GM23338 (cell line): ENCODE measurements around the gene IL11. TPM values are rescaled to one million over a fixed set of nuclear protein-coding genes. Genes with fewer than 3 reads are reported as not detected.
A peak's percentile ranks its signal among the peaks of the same experiment; 100 is the strongest.

Experiments used
- ATAC-seq: fragments of 200-7000 bp; cut with Tn5 transposase; 3 replicates; pipeline ENCODE4 v1.9.1; 2020
- DNase-seq: peaks from one replicate; pipeline ENCODE4 v3.0.0-alpha.2; 2015; ENCODE audit warnings: low spot score
- H2AFZ ChIP-seq: fragments of 200-600 bp; sonication (generic); 2 replicates; pipeline ENCODE4 v1.8.0; 2016; ENCODE audit warnings: antibody characterized with exemption, mild to moderate bottlenecking, moderate library complexity
- H3F3A ChIP-seq: fragments of 200-600 bp; sonication (generic); replicated peaks from 2 replicates; pipeline ENCODE4 v1.8.0; 2017; ENCODE audit warnings: antibody characterized with exemption, mixed run types, low read depth
- H3K27ac ChIP-seq: fragments of 200-600 bp; sonication (generic); 2 replicates; pipeline ENCODE4 v1.6.1; 2016; ENCODE audit warnings: low read depth
- H3K27me3 ChIP-seq: fragments of 200-600 bp; sonication (generic); 2 replicates; pipeline ENCODE4 v1.8.0; 2016; ENCODE audit warnings: mild to moderate bottlenecking, mixed run types, moderate library complexity; ENCODE audit not compliant: insufficient read depth
- H3K36me3 ChIP-seq: fragments of 200-600 bp; sonication (generic); 2 replicates; pipeline ENCODE4 v1.8.0; 2016; ENCODE audit warnings: mild to moderate bottlenecking; ENCODE audit not compliant: insufficient read depth
- H3K4me1 ChIP-seq: fragments of 200-600 bp; sonication (generic); 2 replicates; pipeline ENCODE4 v1.8.0; 2016; ENCODE audit warnings: mild to moderate bottlenecking, moderate library complexity; ENCODE audit not compliant: insufficient read depth
- H3K4me2 ChIP-seq: fragments of 200-600 bp; sonication (generic); 2 replicates; pipeline ENCODE4 v1.7.1; 2017; ENCODE audit warnings: mixed run types
- H3K4me3 ChIP-seq: fragments of 200-600 bp; sonication (generic); 2 replicates; pipeline ENCODE4 v1.6.1; 2016; ENCODE audit warnings: mixed run types
- H3K79me2 ChIP-seq: fragments of 200-600 bp; sonication (generic); replicated peaks from 2 replicates; pipeline ENCODE4 v1.8.0; 2017; ENCODE audit warnings: mild to moderate bottlenecking; ENCODE audit not compliant: insufficient read depth
- H3K9me2 ChIP-seq: fragments of 200-600 bp; sonication (generic); 2 replicates; pipeline ENCODE4 v1.8.0; 2017; ENCODE audit not compliant: insufficient read depth
- H4K20me1 ChIP-seq: fragments of 200-600 bp; sonication (generic); replicated peaks from 2 replicates; pipeline ENCODE4 v1.8.0; 2017; ENCODE audit warnings: mild to moderate bottlenecking; ENCODE audit not compliant: insufficient read depth
- H3K27ac Mint-ChIP-seq: 2 replicates; pipeline ENCODE4 v1.8.0; 2020; ENCODE audit warnings: inconsistent platforms, mild to moderate bottlenecking, moderate library complexity, mixed read lengths
- H3K27me3 Mint-ChIP-seq: 3 replicates; pipeline ENCODE4 v1.8.0; 2022; ENCODE audit warnings: low read depth, mild to moderate bottlenecking, moderate library complexity, mixed read lengths, inconsistent platforms; ENCODE audit not compliant: insufficient read depth, poor library complexity
- H3K36me3 Mint-ChIP-seq: 3 replicates; pipeline ENCODE4 v1.8.0; 2021; ENCODE audit warnings: low read depth, mild to moderate bottlenecking, inconsistent platforms, moderate library complexity, mixed read lengths
- H3K4me1 Mint-ChIP-seq: 3 replicates; pipeline ENCODE4 v1.8.0; 2020; ENCODE audit warnings: mild to moderate bottlenecking, inconsistent platforms, mixed read lengths
- H3K4me3 Mint-ChIP-seq: 3 replicates; pipeline ENCODE4 v1.8.0; 2021; ENCODE audit warnings: moderate library complexity, mild to moderate bottlenecking, inconsistent platforms, mixed read lengths
- H3K9me3 Mint-ChIP-seq: 3 replicates; pipeline ENCODE4 v1.8.0; 2020; ENCODE audit warnings: moderate library complexity, mild to moderate bottlenecking, inconsistent platforms, mixed read lengths
- CREB1 ChIP-seq: fragments of 250-450 bp; sonication (Bioruptor Pico); IDR thresholded peaks from 2 replicates; pipeline ENCODE4 v1.5.0; 2020; ENCODE audit warnings: low read depth, mild to moderate bottlenecking, moderate library complexity
- CTCF ChIP-seq, 2 experiments: fragments of 200-600 bp in 1 of 2; sonication (generic) in 1 of 2; conservative IDR thresholded peaks; 2 replicates each; pipeline versions ENCODE4 v1.5.1 to v1.6.1; 2016 to 2017; ENCODE audit warnings: antibody characterized with exemption in 2 of 2, low read depth in 2 of 2, mild to moderate bottlenecking in 2 of 2, moderate library complexity in 1 of 2
- ETS1 ChIP-seq: IDR thresholded peaks from 2 replicates; pipeline ENCODE4 v1.6.1; 2016; ENCODE audit warnings: antibody characterized with exemption
- EZH2 ChIP-seq: fragments of 200-600 bp; sonication (generic); IDR thresholded peaks from one replicate; pipeline ENCODE4 v1.8.0; 2017; ENCODE audit warnings: antibody characterized with exemption, mild to moderate bottlenecking, low read depth; ENCODE audit not compliant: unreplicated experiment
- EZH2phosphoT487 ChIP-seq: fragments of 200-600 bp; sonication (generic); IDR thresholded peaks from one replicate; pipeline ENCODE4 v1.8.1; 2018; ENCODE audit warnings: antibody characterized with exemption; ENCODE audit not compliant: unreplicated experiment
- JUNB ChIP-seq: IDR thresholded peaks from one replicate; pipeline ENCODE4 v1.6.1; 2016; ENCODE audit warnings: antibody characterized with exemption; ENCODE audit not compliant: unreplicated experiment
- NANOG ChIP-seq: IDR thresholded peaks from 2 replicates; pipeline ENCODE4 v1.6.1; 2016; ENCODE audit warnings: antibody characterized with exemption, borderline replicate concordance
- POLR2AphosphoS5 ChIP-seq: IDR thresholded peaks from 2 replicates; pipeline ENCODE4 v1.6.1; 2016; ENCODE audit warnings: antibody characterized with exemption, low read depth
- REST ChIP-seq: IDR thresholded peaks from one replicate; pipeline ENCODE4 v1.6.1; 2018; ENCODE audit warnings: antibody characterized with exemption; ENCODE audit not compliant: unreplicated experiment
- STAT1 ChIP-seq: IDR thresholded peaks from one replicate; pipeline ENCODE4 v1.6.1; 2016; ENCODE audit warnings: antibody characterized with exemption; ENCODE audit not compliant: unreplicated experiment
- ZNF114 ChIP-seq: fragments of 250-450 bp; sonication (Bioruptor Pico); IDR thresholded peaks from 2 replicates; pipeline ENCODE4 v1.5.0; 2020; ENCODE audit warnings: mild to moderate bottlenecking, moderate library complexity
- ZNF331 ChIP-seq: fragments of 250-450 bp; sonication (Bioruptor Pico); IDR thresholded peaks from 2 replicates; pipeline ENCODE4 v1.5.0; 2020; ENCODE audit warnings: low read depth, mild to moderate bottlenecking, moderate library complexity
- polyA plus RNA-seq: library from polyadenylated mRNA; unstranded; fragments of >200 nt; fragmentation: Nextera tagmentation; extraction: Ambion mirVana; gene quantifications from 2 replicates; pipeline ENCODE4 v1.2.1, GENCODE V29; 2016
- total RNA-seq: library from RNA; depleted of rRNA; stranded (reverse); fragments of >200 nt; shearing (Covaris generic); gene quantifications from 2 replicates; pipeline ENCODE4 v1.2.3, GENCODE V29; 2014
- TF ChIP-seq, protein P1 (sequence below): fragments of 250-450 bp; sonication (Bioruptor Pico); IDR thresholded peaks from 2 replicates; pipeline ENCODE4 v1.5.0; 2020; ENCODE audit warnings: mild to moderate bottlenecking, moderate library complexity

Gene IL11
- total and polyA plus RNA-seq, 2 experiments from 2014 or later, result 0.58 to 2.2 TPM

- no peak for DNase-seq
- Mint-ChIP-seq H3K27me3 (peaks cover 21% of the 10 kb centered on the region), H3K4me1 (peaks cover 38% of the 10 kb centered on the region), H3K36me3 (peaks cover 39% of the 10 kb centered on the region), H3K9me3 (no peaks in the 10 kb centered on the region), H3K27ac (peak overlapping the region; percentile 48; the same call in 1 of the 2 replicates), H3K4me3 (no peak overlapping the region)
- H2AFZ ChIP-seq, result no peak overlapping the region
- H3K9me2 ChIP-seq, result no peaks in the 10 kb centered on the region
- TF ChIP-seq CREB1 (CRISPR knock-in tag) (no peak), ZNF331 (CRISPR knock-in tag) (no peak), EZH2 (no peak), REST (no peak), ZNF114 (CRISPR knock-in tag) (no peak), JUNB (no peak), STAT1 (no peak), EZH2phosphoT487 (no peak), CTCF (conservative IDR thresholded peaks at IDR 0.05; ENCODE audit: low read depth in 2 of 2) (no peak), ETS1 (no peak), NANOG (no peak), POLR2AphosphoS5 (no peak)
- TF ChIP-seq, protein P1, sequence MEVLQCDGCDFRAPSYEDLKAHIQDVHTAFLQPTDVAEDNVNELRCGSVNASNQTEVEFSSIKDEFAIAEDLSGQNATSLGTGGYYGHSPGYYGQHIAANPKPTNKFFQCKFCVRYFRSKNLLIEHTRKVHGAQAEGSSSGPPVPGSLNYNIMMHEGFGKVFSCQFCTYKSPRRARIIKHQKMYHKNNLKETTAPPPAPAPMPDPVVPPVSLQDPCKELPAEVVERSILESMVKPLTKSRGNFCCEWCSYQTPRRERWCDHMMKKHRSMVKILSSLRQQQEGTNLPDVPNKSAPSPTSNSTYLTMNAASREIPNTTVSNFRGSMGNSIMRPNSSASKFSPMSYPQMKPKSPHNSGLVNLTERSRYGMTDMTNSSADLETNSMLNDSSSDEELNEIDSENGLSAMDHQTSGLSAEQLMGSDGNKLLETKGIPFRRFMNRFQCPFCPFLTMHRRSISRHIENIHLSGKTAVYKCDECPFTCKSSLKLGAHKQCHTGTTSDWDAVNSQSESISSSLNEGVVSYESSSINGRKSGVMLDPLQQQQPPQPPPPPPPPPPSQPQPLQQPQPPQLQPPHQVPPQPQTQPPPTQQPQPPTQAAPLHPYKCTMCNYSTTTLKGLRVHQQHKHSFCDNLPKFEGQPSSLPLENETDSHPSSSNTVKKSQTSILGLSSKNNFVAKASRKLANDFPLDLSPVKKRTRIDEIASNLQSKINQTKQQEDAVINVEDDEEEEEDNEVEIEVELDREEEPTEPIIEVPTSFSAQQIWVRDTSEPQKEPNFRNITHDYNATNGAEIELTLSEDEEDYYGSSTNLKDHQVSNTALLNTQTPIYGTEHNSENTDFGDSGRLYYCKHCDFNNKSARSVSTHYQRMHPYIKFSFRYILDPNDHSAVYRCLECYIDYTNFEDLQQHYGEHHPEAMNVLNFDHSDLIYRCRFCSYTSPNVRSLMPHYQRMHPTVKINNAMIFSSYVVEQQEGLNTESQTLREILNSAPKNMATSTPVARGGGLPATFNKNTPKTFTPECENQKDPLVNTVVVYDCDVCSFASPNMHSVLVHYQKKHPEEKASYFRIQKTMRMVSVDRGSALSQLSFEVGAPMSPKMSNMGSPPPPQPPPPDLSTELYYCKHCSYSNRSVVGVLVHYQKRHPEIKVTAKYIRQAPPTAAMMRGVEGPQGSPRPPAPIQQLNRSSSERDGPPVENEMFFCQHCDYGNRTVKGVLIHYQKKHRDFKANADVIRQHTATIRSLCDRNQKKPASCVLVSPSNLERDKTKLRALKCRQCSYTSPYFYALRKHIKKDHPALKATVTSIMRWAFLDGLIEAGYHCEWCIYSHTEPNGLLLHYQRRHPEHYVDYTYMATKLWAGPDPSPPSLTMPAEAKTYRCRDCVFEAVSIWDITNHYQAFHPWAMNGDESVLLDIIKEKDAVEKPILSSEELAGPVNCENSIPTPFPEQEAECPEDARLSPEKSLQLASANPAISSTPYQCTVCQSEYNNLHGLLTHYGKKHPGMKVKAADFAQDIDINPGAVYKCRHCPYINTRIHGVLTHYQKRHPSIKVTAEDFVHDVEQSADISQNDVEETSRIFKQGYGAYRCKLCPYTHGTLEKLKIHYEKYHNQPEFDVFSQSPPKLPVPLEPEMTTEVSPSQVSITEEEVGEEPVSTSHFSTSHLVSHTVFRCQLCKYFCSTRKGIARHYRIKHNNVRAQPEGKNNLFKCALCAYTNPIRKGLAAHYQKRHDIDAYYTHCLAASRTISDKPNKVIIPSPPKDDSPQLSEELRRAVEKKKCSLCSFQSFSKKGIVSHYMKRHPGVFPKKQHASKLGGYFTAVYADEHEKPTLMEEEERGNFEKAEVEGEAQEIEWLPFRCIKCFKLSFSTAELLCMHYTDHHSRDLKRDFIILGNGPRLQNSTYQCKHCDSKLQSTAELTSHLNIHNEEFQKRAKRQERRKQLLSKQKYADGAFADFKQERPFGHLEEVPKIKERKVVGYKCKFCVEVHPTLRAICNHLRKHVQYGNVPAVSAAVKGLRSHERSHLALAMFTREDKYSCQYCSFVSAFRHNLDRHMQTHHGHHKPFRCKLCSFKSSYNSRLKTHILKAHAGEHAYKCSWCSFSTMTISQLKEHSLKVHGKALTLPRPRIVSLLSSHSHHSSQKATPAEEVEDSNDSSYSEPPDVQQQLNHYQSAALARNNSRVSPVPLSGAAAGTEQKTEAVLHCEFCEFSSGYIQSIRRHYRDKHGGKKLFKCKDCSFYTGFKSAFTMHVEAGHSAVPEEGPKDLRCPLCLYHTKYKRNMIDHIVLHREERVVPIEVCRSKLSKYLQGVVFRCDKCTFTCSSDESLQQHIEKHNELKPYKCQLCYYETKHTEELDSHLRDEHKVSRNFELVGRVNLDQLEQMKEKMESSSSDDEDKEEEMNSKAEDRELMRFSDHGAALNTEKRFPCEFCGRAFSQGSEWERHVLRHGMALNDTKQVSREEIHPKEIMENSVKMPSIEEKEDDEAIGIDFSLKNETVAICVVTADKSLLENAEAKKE (CRISPR knock-in tag), result no peak
- H3K36me3 ChIP-seq, result no peaks in the 10 kb centered on the region; the same call in 1 of the 2 replicates
- peaks cover 35% of the 10 kb centered on the region for H3K4me1 ChIP-seq
- no peak overlapping the region for H3K4me2 ChIP-seq
- peaks cover 17% of the 10 kb centered on the region for H3F3A ChIP-seq
- no peak overlapping the region for H3K27ac ChIP-seq
- no peak overlapping the region for H3K4me3 ChIP-seq
- ATAC-seq, result no peak
- no peaks in the 10 kb centered on the region for H3K27me3 ChIP-seq
- H4K20me1 ChIP-seq, result 0 out of 2 replicates have a peak, but pooled peaks cover 3% of the 10 kb centered on the region
- H3K79me2 ChIP-seq, result no peaks in the 10 kb centered on the region
These were observed 25.0 kb downstream of the IL11 start for GRCh38 chr19:55345101-55345817.
